Fibroblast of lung (primary cell): ENCODE results near the gene LOXL3.

Source experiments
- CTCF ChIP-seq, 2 donors: IDR thresholded peaks in 1 of 2; conservative IDR thresholded peaks in 1 of 2; 1 replicate in 1 of 2; 2 replicates in 1 of 2; pipeline ENCODE4 v1.5.1; 2011 to 2012; ENCODE audit warnings: low read length in 2 of 2, control low read depth in 1 of 2, inconsistent platforms in 1 of 2, low read depth in 1 of 2, mild to moderate bottlenecking in 1 of 2
- EZH2 ChIP-seq: IDR thresholded peaks from 2 replicates; pipeline ENCODE4 v1.5.1; 2012; ENCODE audit warnings: low read length, control low read depth, mild to moderate bottlenecking; ENCODE audit errors: missing control alignments

GRCh38 chr2:74514368-74515270, 39.1 kb downstream of the LOXL3 start, which contains the start of gene TLX2:
- TF ChIP-seq CTCF (conservative IDR thresholded peaks at IDR 0.05 in 1 of 2, IDR thresholded peaks at IDR 0.05 in 1 of 2; ENCODE audit: low read depth in 1 of 2, low read length in 2 of 2) (no peak), EZH2 (no peak)
